HCT116 (cell line): Measurements from ENCODE around the gene ERRFI1. TPM values are rescaled to one million over a fixed set of nuclear protein-coding genes. Genes with fewer than 3 reads are reported as not detected.

ENCODE experiments used
- ATAC-seq: fragments of 200-7000 bp; cut with Tn5 transposase; 2 replicates; pipeline ENCODE4 v1.9.1; 2020; ENCODE audit warnings: mild to moderate bottlenecking, moderate library complexity
- BruUV-seq: library from RNA; stranded (reverse); fragments of 400-500 nt; replicated peaks from 2 replicates; lab custom pipeline; 2021; lab: Mats Ljungman, UMichigan
- CTCF ChIA-PET: fragments of 300-600 bp; sonication (Branson Sonifier 250); formaldehyde crosslinking; loops from one replicate; lab custom pipeline; 2021; ENCODE audit warnings: antibody characterized with exemption; lab: Charles Lee
- POLR2A ChIA-PET: fragments of 300-600, 350-600 bp; sonication (Branson Sonifier 250); formaldehyde crosslinking; loops from one replicate; lab custom pipeline; 2021; ENCODE audit warnings: antibody characterized with exemption; lab: Charles Lee
- RAD21 ChIA-PET, 2 experiments: fragments of 300-600 bp; sonication (Branson Sonifier 250); formaldehyde crosslinking; loops; one replicate each; lab custom pipeline; 2023; ENCODE audit warnings: low total read pairs in 2 of 2; ENCODE audit not compliant: uncharacterized antibody in 2 of 2, unreplicated experiment in 2 of 2, low non-redundant PET in 1 of 2; lab: Charles Lee
- DNase-seq: peaks from one replicate; pipeline ENCODE4 v3.0.0-alpha.2; 2010; ENCODE audit warnings: low read depth, low spot score
- H2AFZ ChIP-seq: fragments of 200-600 bp; shearing (Covaris generic), sonication (generic); 2 replicates; pipeline ENCODE4 v1.6.1; 2017; ENCODE audit warnings: low read depth, mixed run types, mixed read lengths, antibody characterized with exemption, low read length; ENCODE audit not compliant: poor library complexity, severe bottlenecking
- H3K27ac ChIP-seq: 2 replicates; pipeline ENCODE4 v1.5.1; 2012; ENCODE audit warnings: low read depth, low read length
- H3K27me3 ChIP-seq: fragments of 200-600 bp; sonication (generic); 2 replicates; pipeline ENCODE4 v1.6.1; 2016; ENCODE audit warnings: mixed run types, low read length, mixed read lengths; ENCODE audit not compliant: insufficient read depth
- H3K36me3 ChIP-seq, 2 experiments: fragments of 200-500 bp in 1 of 2; fragments of 200-600 bp in 1 of 2; sonication (Bioruptor generic) in 1 of 2; sonication (generic) in 1 of 2; 2 replicates each; pipeline versions ENCODE4 v1.5.1 to v1.6.1; 2014 to 2016; ENCODE audit warnings: low read length in 2 of 2, inconsistent platforms in 1 of 2, mixed read lengths in 1 of 2, mixed run types in 1 of 2; ENCODE audit not compliant: insufficient read depth in 2 of 2, control insufficient read depth in 1 of 2
- H3K4me1 ChIP-seq, 2 experiments: fragments of 200-600 bp in 1 of 2; sonication (generic) in 1 of 2; 2 replicates each; pipeline versions ENCODE4 v1.5.1 to v1.6.1; 2012 to 2017; ENCODE audit warnings: low read length in 2 of 2, inconsistent platforms in 1 of 2, mild to moderate bottlenecking in 1 of 2, mixed read lengths in 1 of 2, mixed run types in 1 of 2, moderate library complexity in 1 of 2; ENCODE audit not compliant: insufficient read depth in 2 of 2, control insufficient read depth in 1 of 2
- H3K4me2 ChIP-seq: fragments of 200-600 bp; sonication (generic); 2 replicates; pipeline ENCODE4 v1.6.1; 2017; ENCODE audit warnings: mixed run types, low read length, mixed read lengths
- H3K4me3 ChIP-seq, 2 experiments: fragments of 200-600 bp in 1 of 2; sonication (generic) in 1 of 2; replicated peaks in 1 of 2; 2 replicates each; pipeline ENCODE4 v1.5.1; 2011 to 2016; ENCODE audit warnings: low read length in 2 of 2, control low read depth in 1 of 2, low read depth in 1 of 2, mild to moderate bottlenecking in 1 of 2, mixed read lengths in 1 of 2, mixed run types in 1 of 2
- H3K79me2 ChIP-seq: fragments of 200-600 bp; sonication (generic); 2 replicates; pipeline ENCODE4 v1.6.1; 2017; ENCODE audit warnings: mild to moderate bottlenecking, mixed run types, low read length, moderate library complexity, mixed read lengths; ENCODE audit not compliant: insufficient read depth
- H3K9ac ChIP-seq: fragments of 200-600 bp; sonication (generic); 2 replicates; pipeline ENCODE4 v1.6.1; 2016; ENCODE audit warnings: low read length, mixed read lengths
- H3K9me2 ChIP-seq: fragments of 200-600 bp; sonication (generic), shearing (Covaris generic); 2 replicates; pipeline ENCODE4 v1.6.1; 2017; ENCODE audit warnings: mixed run types, mild to moderate bottlenecking, moderate library complexity; ENCODE audit not compliant: insufficient read depth
- H3K9me3 ChIP-seq, 2 experiments: fragments of 200-500 bp in 1 of 2; fragments of 200-600 bp in 1 of 2; sonication (Bioruptor generic) in 1 of 2; sonication (generic) in 1 of 2; 2 replicates each; pipeline ENCODE4 v1.6.1; 2014 to 2017; ENCODE audit warnings: low read length in 2 of 2, mixed read lengths in 2 of 2, inconsistent platforms in 1 of 2, low read depth in 1 of 2, mild to moderate bottlenecking in 1 of 2, mixed run types in 1 of 2, moderate library complexity in 1 of 2; ENCODE audit not compliant: control insufficient read depth in 1 of 2, insufficient read depth in 1 of 2
- H4K20me1 ChIP-seq: fragments of 200-600 bp; sonication (generic), shearing (Covaris generic); 2 replicates; pipeline ENCODE4 v1.6.1; 2017; ENCODE audit warnings: mixed run types, mild to moderate bottlenecking, moderate library complexity; ENCODE audit not compliant: insufficient read depth
- CBX3 ChIP-seq: IDR thresholded peaks from 2 replicates; pipeline ENCODE4 v1.6.1; 2012; ENCODE audit warnings: low read depth
- CEBPB ChIP-seq: IDR thresholded peaks from 2 replicates; pipeline ENCODE4 v1.6.1; 2012; ENCODE audit warnings: low read depth
- EZH2phosphoT487 ChIP-seq: fragments of 200-600 bp; IDR thresholded peaks from 2 replicates; pipeline ENCODE4 v1.6.1; 2018; ENCODE audit warnings: antibody characterized with exemption, borderline replicate concordance
- JUND ChIP-seq: IDR thresholded peaks from 2 replicates; pipeline ENCODE4 v1.6.1; 2012
- POLR2AphosphoS5 ChIP-seq: IDR thresholded peaks from 2 replicates; pipeline ENCODE4 v1.6.1; 2011; ENCODE audit warnings: mild to moderate bottlenecking, low read depth, low read length, moderate library complexity
- REST ChIP-seq: IDR thresholded peaks from 2 replicates; pipeline ENCODE4 v1.6.1; 2012; ENCODE audit warnings: low read depth
- SIN3A ChIP-seq: IDR thresholded peaks from 2 replicates; pipeline ENCODE4 v1.6.1; 2012; ENCODE audit warnings: low read depth
- YY1 ChIP-seq: IDR thresholded peaks from 2 replicates; pipeline ENCODE4 v1.6.1; 2011; ENCODE audit warnings: low read length, low read depth, moderate library complexity, mild to moderate bottlenecking; ENCODE audit not compliant: insufficient replicate concordance; ENCODE audit errors: extremely low read depth
- intact Hi-C: fragments of 100-400 bp; cut with micrococcal nuclease; formaldehyde crosslinking; loops from 2 replicates; pipeline ENCODE4 v1.10.0; 2022
- total RNA-seq: library from RNA; stranded (reverse); gene quantifications from one replicate; pipeline ENCODE4 v1.2.1, GENCODE V29; 2021; ENCODE audit not compliant: unreplicated experiment
- TF ChIP-seq, protein P1 (sequence below): IDR thresholded peaks from 2 replicates; pipeline ENCODE4 v1.6.1; 2011; ENCODE audit warnings: mild to moderate bottlenecking, low read length, moderate library complexity; ENCODE audit not compliant: insufficient replicate concordance; ENCODE audit errors: extremely low read depth
- TF ChIP-seq, protein P2 (sequence below): IDR thresholded peaks from 2 replicates; pipeline ENCODE4 v1.6.1; 2012

ERRFI1 gene
- total RNA-seq, 1 experiment from 2014 or later = 777 TPM

DNA sequence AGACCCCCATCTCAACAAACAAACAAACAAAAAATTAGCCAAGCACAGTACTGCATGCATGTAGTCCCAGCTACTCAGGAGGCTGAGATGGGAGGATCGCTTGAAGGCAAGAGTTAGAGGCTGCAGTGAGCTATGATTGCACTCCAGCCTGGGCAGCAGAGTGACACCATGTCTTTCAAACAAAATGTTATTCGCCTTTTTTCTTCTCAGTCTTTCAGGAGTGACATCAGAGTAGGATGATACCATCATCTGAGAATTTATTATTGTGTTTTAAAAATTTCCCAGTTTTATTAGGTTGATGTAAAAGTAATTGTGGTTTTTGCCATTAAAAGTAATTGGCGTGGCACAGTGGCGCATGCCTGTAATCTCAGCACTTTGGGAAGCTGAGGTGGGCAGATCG, 53.8 kb downstream of the ERRFI1 start:
- no peak for ATAC-seq

More for the DNA sequence above, 53.8 kb downstream of the ERRFI1 start:
- Histone ChIP-seq H3K27ac (no peak overlapping the region), H3K4me2 (no peak overlapping the region), H3K4me1 (peaks cover 0 to 3% of the 10 kb centered on the region in 2 experiments; a peak in 1 of 4 replicates), H2AFZ (no peak overlapping the region), H4K20me1 (peaks cover under 1% of the 10 kb centered on the region; the same call in 1 of the 2 replicates), H3K9me2 (no peaks in the 10 kb centered on the region), H3K9ac (no peak overlapping the region), H3K27me3 (no peaks in the 10 kb centered on the region), H3K9me3 (no peaks in the 10 kb centered on the region), H3K4me3 (no peak overlapping the region)
- RAD21 ChIA-PET = no interaction called here
- no peak for DNase-seq
- CTCF ChIA-PET = interaction anchor here (1.1 kb wide), 1 partner anchor 376 kb away, joined by 3 read pairs; no protein-coding TSS in a partner anchor
- intact Hi-C loops = loop anchor here (10.0 kb wide), 1 partner anchor 743 kb away; no protein-coding TSS in a partner anchor
- POLR2A ChIA-PET = no interaction called here
- no TSS peak for BruUV-seq
- TF ChIP-seq EZH2phosphoT487 (no peak), YY1 (no peak), POLR2AphosphoS5 (no peak), CBX3 (no peak), REST (no peak), JUND (no peak), CEBPB (no peak), SIN3A (no peak)
- TF ChIP-seq, protein P1, sequence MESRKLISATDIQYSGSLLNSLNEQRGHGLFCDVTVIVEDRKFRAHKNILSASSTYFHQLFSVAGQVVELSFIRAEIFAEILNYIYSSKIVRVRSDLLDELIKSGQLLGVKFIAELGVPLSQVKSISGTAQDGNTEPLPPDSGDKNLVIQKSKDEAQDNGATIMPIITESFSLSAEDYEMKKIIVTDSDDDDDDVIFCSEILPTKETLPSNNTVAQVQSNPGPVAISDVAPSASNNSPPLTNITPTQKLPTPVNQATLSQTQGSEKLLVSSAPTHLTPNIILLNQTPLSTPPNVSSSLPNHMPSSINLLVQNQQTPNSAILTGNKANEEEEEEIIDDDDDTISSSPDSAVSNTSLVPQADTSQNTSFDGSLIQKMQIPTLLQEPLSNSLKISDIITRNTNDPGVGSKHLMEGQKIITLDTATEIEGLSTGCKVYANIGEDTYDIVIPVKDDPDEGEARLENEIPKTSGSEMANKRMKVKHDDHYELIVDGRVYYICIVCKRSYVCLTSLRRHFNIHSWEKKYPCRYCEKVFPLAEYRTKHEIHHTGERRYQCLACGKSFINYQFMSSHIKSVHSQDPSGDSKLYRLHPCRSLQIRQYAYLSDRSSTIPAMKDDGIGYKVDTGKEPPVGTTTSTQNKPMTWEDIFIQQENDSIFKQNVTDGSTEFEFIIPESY = no peak
- TF ChIP-seq, protein P2, sequence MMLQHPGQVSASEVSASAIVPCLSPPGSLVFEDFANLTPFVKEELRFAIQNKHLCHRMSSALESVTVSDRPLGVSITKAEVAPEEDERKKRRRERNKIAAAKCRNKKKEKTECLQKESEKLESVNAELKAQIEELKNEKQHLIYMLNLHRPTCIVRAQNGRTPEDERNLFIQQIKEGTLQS = no peak
- TF ChIP-seq, all 23 proteins: peak for 0
- H3K79me2 ChIP-seq = peaks cover 66% of the 10 kb centered on the region
- peaks cover 42 to 57% of the 10 kb centered on the region in 2 experiments for H3K36me3 ChIP-seq
